Dedifferentiated amniotic fluid mesenchymal stem cell (primary cell): ENCODE results near the gene KIF5A.
"Not testable (repeated sequence)": the region's sequence is repeated elsewhere in the genome, so short reads cannot be mapped to it uniquely, and the experiment has no call there.

Source experiments
- DNase-seq: peaks from one replicate; pipeline ENCODE4 v3.0.0-alpha.2; 2016; ENCODE audit errors: extremely low spot score

The KIF5A gene

DNA sequence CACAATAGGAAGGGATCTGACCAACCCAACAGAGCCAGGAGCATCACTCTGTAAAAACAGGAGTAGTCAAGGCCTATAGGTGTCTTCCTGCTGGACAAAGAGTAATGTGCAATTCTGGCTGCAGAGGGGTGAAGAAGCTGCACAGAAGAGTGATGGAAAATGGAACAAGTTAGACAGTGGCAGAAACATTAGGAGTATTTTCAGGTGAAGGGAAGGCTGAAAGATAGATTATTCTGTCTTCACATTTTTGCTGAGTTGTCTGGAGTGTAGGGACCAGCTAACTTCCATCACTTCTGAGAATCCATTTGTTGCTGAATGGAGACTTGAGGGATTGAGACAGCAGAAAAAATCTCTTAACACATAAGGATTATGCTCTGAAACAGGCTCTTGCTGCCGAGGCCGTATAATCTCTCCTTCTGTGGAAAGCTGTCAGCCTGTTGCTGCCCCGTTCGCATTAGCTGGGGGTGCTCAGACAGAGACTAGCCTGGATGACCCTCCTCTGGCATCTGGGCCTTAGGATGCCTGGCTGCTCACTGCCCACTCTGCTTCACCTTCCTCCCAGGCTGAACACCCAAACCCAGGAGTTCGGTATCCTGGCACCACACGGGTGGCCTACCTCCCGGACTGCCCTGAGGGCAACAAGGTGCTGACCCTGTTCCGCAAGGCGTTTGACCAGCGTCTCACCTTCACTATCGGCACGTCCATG is 58.3 kb downstream of the KIF5A start:
- no peak for DNase-seq

DNA sequence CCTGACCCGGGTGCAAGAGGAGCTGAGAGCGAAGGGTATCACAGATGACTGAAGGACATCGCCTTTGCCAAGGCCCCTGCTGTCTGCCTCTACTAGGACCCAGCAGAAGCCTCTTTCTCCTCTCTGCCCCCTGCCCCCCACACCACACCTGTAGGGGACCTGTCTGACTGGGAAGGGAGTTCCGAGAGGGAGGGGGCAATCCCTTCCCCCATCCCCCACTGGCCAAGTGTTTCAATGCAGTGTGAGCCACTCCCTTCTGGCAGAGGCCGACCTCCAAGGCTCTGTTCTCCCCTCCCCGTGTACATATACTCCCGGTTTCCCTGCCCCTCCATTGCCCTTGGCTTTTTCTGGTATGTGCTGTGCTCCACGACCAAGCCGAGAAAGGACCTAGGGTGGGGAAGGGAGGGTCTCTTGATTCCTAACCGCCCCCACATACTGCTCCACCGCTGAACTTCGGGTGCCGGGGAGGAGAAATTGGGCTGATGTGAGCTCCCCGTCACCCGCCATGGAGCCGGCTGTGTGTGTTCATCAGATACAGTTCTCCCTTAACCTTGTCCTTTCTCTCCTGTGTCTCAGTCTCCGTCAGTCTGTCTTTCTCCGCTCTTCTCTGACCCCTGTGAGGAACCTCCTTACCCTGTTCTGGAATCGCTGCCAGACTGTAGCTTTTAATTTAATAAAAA is 59.4 kb downstream of the KIF5A start:
- no peak for DNase-seq

DNA sequence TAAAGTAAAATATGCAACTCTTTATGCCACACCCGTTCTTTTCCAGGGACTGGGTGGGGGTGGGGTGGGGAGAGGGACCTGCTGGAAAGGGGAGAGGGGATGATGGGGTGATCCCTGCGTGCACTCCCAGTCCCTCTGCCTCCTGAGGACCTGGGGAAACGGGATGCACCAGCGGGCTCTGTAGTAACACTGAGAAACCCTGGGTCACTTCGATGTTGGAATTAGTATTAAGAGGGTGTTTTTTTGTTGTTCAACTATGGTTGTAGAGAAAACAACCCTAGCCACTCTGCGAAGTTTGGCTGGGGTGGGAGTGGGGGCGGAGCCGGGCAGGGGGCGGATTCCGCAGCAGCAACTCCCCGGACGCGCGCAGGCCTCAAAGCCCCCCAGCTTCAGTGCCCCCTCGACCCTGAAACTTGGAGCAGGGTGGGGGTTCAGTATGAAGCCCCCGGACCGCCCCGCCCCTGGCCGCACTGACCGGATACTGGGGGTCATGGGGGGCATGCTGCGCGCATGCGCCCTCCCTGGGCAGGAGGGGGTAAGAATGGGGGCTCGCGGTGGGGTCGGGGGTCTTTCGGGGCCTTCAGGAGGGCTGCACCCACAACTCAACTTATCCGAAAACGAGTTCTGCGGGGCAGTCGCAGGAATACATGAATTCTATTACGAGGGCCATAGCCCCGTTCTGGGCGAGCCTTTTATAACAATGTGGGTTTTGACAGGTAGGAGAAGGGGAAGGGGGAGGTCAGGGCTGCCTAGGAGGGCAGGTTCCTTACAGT is 60.1 kb downstream of the KIF5A start:
- no peak for DNase-seq

DNA sequence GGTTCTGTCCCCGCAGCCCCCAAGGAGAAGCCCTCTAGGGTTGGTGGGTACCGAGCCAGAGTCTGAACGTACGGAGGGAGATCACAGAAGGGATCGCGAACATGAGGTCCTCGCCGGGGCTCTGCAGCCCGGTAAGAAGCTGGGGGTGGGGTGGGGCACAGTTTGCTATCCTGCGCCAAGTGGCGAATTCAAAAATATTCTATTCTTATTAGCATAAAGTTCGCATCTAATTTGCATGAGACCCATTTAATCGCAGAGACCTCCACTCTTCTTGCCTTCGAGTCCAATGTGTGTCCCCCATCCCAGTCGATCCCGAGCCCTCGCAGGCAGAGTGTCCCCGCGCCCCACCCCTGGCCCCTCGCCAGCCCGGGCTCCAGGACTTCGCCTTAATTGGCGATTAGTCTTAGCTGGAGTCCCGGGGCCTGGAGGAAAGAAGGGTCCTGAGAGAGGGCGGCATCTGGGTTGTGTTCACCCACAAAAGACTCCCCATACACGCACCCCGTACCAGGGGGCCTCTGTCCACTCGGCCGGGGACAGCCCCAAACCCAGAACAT is 60.8 kb downstream of the KIF5A start:
- no peak for DNase-seq

DNA sequence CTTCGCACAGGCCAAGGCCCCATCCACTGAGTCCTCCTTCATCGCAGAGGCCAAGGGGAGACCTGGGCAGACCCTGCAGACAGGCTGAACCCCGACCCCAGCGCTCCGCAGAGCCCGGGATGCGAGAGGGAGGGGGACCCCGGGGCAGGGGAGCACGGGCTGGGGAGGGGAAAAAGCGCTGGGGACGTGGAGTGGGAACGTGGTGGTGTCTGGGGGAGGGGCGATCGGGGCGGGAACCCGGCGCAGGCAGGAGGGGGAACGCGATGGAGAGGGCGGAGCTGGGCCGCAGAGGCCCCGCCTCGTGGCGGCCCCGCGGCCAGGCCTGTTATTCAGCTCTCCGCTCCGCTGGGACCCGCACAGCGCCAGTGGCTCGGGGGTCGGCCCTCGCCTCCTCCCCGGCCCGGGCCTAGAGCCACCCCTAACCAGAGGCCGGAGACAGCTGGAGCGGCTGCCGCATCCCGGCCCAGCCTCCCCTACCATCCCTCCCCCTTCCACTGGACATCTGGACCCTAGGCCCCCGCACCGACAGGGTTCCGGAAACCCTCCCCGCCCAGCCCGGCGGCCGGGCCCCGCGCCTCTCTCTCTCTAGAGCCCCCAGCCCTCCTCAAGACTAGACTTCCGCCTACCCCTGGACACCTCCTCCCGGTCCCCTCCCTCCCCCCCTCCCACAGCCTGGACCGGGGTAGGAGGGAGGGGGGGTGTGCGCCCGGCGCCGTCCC is 61.4 kb downstream of the KIF5A start, which contains the start of gene ARHGEF25:
ARHGEF25 (plus strand) TSS at position 328 of the 719 bp plus-strand sequence. CDS start 460 bp downstream, outside the sequence.
- DNase-seq, result no peak

DNA sequence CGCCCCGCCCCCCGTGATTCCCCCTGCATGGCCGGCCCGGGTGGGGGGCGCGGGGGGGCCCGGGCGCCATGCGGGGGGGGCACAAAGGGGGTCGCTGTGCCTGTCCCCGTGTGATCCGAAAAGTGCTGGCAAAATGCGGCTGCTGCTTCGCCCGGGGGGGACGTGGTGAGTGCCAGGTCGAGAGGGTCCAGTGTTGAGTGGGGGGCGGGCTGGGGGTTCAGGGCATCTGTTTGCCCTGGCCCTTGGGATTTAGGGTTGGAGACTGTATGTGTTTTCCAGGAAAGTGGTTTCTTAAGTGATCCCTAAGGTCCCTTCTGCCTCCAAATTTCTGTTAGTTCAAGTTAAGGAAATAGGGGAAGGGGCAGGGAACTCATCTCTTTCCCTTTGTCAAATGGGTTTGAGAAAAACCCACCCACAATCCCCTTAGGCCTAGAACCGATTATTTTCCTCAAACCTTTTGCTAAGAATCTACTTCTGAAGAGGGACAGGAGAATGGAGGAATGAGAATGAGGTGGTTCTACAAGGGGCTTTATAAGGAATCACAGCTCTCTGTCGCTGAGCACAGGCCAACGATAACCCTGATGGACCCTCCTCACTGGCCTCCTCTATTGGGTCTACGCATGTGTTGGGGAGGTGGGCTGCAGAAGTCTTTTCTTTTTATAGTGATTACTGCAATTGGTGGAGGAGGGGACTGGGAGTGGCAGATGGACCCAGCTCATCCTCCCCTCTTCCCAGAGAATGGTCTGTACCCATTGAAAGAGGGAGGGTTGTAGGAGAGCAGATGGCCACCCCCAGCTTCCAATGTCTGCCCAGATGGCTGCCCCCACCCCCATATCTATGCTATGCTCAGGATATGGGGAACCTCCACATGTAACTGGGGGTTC is 62.2 kb downstream of the KIF5A start:
- no peak for DNase-seq

DNA sequence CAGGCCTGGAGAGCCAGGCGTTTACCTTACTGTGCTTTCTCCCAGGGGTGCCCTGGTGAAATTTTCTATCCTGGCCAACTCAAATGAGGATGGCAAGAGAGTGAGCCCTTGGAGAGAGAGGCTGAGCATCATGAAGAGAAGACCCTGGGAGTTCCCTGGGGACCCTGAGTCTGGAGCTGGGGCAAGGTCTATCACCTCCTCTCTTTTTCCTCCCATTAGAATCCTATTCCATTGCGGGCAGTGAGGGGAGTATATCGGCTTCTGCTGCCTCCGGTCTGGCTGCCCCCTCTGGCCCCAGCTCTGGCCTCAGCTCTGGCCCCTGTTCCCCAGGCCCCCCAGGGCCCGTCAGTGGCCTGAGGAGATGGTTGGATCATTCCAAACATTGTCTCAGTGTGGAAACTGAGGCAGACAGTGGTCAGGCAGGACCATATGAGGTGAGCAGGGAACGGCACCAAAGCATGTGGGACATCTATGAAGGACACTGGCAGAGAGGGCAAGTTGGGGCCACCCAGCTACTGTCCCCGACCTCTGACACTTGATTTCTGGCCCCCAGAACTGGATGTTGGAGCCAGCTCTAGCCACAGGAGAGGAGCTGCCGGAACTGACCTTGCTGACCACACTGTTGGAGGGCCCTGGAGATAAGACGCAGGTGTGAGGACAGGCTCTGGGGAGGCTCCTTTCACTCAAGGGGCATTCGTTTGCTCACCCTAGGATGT is 63.0 kb downstream of the KIF5A start:
- no peak for DNase-seq

DNA sequence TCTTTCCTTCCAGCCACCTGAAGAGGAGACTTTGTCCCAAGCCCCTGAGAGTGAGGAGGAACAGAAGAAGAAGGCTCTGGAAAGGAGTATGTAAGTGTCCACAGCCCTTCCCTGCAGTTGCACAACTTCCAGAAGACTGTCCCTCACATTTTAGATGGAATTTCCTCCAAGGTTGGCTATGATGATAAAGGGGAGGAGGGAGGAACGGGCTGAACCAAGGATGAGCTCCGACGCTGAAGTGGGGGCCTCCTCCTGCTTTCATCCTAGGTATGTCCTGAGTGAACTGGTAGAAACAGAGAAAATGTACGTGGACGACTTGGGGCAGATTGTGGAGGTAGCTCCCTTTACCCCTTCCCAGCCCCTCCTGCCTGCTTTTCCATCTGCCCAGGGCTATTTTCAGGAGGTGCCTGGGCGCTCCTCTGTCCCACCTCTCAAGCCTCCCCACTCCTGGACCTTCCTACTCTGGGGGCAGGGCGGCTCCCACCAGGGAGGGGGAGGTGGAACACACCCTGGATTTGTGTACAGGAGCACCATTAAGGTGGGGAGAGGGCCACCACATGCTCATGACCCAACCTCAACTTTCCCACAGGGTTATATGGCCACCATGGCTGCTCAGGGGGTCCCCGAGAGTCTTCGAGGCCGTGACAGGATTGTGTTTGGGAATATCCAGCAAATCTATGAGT is 63.7 kb downstream of the KIF5A start:
- DNase-seq, result no peak

DNA sequence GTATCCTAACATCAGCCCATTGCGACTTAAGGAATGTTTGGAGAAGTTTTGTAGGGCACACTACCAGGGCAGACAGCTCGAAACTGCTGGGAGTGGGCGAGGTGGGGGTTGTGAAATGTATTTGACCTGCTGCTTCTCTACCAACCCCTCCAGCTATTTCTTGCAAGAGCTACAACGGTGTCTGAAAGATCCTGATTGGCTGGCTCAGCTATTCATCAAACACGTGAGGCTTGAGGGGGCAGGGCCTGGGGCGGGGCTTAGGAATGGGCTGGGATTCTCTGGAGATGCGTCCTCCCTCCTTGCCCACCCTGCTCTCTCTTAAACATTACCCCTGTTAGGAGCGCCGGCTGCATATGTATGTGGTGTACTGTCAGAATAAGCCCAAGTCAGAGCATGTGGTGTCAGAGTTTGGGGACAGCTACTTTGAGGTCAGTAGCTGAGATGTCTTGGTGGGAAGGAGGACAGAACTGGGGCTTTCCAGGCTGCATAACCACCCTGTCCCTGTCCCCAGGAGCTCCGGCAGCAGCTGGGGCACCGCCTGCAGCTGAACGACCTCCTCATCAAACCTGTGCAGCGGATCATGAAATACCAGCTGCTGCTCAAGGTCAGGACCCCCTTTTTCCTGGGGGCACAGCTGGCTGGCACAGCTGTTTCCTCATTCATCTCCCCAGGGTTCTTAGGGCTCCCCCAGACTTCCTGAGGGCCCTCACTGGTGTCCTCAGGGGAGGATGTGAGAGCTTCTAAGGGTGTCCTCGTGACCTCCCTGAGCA is 64.5 kb downstream of the KIF5A start:
- no peak for DNase-seq

DNA sequence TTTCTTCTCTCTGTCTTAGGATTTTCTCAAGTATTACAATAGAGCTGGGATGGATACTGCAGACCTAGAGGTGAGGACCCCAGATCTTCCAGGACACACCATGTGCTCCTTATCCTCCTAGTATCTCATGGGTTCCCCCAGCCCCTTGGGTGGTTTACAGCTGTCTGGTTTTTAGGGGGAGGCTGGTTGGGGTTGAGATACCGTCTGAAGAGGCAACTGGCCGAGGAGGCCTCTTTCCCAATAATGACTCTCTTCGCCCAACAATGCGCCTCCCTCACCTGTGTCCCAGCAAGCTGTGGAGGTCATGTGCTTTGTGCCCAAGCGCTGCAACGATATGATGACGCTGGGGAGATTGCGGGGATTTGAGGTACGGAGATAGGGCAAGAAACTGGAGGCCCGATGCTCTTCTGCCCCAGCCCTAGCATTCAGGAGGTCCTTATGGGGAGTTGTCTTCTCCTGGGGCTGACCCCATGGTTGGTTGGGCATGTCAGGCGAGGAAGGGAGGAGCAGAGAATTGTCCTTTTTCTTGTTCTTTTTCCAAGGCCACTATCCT is 65.2 kb downstream of the KIF5A start:
- DNase-seq, result no peak

DNA sequence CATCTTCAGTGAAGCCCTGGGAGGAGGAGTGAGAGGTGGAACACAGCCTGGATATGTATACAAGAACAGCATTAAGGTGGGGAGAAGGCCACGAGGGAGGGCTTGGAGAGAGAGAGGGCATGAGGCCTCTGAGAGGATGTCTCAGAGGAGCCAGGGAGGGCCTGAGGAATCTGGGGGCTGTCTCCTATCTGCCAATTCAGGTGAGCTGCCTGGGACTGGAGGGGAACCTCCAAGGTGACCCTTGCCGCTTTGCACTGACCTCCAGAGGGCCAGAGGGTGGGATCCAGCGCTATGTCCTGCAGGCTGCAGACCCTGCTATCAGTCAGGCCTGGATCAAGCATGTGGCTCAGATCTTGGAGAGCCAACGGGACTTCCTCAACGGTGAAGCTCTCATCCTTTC is 65.8 kb downstream of the KIF5A start:
- DNase-seq, result no peak

DNA sequence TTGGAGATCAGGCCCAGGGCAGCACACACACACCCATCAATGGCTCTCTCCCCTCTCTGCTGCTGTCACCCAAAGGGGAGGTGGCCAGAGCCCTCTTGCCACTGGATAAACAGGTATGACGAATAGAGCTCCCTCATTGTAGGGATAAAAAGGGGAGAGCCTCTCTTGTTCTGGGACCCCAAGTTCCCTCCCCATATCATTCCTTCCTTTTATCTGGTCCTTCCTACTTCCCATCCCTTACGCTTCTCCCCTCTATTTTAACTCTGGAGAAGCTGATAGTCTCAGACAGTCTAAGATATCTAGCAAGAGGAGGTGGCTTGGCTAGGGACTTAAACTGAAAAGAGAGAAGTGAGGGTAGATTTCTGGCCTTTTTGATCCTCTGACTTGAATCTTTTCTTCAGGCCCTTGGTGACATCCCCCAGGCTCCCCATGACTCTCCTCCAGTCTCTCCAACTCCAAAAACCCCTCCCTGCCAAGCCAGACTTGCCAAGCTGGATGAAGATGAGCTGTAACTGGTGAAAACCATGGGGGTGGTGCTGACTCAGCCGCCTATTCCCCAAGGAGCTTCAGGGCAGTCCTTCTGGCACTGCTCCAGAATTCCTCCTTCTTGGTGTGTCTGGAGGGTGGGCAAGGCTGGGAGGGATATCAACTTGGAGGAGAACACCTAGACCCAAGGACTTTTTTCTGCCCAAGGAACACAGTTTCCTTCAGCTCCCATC is 66.7 kb downstream of the KIF5A start:
- DNase-seq, result no peak

DNA sequence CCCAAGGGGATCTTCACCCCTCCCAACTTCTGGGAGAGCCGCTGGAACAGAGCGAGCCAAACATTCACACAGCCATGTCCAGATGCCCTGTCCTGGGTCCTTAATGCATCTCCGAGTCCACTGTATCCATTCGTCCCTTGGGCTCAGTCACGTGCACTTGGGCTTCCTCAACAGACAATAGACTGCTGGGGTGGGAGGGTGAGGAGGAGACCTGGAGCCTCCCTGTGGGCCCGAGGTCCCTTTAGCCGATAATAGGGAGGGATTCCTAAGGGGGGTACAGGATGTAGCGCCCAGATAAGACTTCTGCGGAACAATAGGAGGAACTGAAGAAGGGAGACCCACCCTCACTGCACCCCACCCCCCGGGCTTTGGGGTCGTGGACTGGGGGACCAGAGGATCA is 68.1 kb downstream of the KIF5A start:
- no peak for DNase-seq

DNA sequence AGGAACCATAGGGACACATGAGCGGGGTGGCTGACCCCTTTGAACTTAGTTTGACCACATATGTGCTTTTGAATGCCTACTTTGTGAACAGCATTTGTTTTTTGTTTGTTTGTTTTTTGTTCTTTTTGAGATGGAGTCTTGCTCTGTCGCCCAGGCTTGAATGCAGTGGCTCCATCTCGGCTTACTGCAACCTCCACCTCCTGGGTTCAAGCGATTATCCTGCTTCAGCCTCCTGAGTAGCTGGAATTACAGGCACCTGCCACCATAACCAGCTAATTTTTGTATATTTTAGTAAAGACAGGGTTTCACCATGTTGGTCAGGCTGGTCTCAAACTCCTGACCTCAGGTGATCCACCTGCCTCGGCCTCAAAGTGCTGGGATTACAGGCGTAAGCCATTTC is 68.6 kb downstream of the KIF5A start:
- not testable (repeated sequence) for DNase-seq

DNA sequence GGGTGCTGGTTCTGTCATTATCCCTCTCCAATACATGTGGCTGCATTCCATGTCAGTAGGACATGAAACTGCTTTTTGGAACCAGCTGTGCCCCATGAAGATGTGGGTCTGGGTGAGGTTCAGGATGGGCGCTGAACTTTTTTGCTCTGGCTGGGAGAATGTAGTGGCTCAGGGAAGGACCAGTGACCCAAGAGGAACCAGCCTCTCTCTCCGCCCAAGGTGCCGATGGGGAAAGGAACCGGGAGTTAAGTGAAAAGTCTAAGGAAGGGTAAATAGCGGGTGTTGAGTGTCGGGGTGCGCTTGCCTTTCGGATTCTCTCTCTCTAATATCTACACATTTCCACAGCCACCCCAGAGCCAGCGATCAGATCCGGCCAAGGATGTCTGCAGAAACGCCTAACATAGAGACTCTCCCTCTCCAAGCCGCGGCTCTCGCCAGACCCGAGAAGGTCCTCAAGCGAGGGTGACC is 69.2 kb downstream of the KIF5A start:
- DNase-seq, result no peak

DNA sequence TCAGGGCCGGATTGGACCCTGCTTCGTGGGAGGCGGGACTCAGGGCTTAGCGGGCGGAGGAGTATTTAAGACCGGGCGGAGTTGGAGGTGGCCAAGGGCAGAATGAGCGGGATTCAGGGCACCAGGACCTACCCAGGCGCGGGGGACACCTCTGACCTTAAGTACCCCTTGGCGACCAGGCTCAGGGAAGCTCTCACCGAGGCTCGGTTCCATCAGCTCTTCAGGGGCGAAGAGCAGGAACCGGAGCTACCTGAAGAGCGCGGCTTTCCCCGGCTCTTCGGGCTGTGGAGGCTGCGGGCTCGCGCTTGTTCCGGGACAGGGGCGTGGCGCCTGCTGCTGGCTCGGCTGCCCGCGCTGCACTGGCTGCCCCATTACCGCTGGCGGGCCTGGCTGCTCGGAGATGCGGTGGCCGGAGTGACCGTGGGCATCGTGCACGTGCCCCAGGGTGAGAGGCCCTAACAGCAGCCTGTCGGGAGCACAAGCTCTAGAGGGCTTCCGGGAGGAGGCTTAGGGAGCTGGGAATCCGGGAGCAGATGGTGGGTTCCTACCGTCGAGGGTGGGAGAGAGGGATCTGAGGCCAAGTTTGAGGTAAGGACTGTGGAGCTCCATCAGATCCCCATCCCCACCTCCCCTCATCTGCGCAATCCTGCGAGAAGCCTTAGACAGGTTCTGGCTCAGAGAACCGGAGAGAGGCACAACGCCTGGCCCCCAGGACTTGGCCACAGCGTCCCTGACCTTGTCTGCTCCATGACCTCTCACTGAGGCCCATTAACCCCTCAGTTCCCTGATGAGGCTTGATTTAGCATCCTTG is 69.8 kb downstream of the KIF5A start:
- no peak for DNase-seq
